DOHH2 (cell line): ENCODE data around the gene ENOX1.

Source experiments
- H3F3A ChIP-seq: fragments of 200-600 bp; sonication (generic), shearing (Covaris generic); 2 replicates; pipeline ENCODE4 v1.6.0; 2016; ENCODE audit warnings: antibody characterized with exemption, mild to moderate bottlenecking; ENCODE audit not compliant: control insufficient read depth, insufficient read depth
- H3K27ac ChIP-seq: fragments of 200-600 bp; sonication (generic); 2 replicates; pipeline ENCODE4 v1.5.1; 2014; ENCODE audit warnings: low read depth, mild to moderate bottlenecking, low read length, moderate library complexity
- H3K27me3 ChIP-seq: fragments of 200-600 bp; sonication (generic); 2 replicates; pipeline ENCODE4 v1.6.1; 2014; ENCODE audit warnings: mild to moderate bottlenecking, low read length, mixed read lengths; ENCODE audit not compliant: control insufficient read depth
- H3K36me3 ChIP-seq: fragments of 200-600 bp; sonication (generic); 2 replicates; pipeline ENCODE4 v1.6.1; 2014; ENCODE audit warnings: mild to moderate bottlenecking, low read length, moderate library complexity, mixed read lengths; ENCODE audit not compliant: control insufficient read depth
- H3K4me1 ChIP-seq: fragments of 200-600 bp; sonication (generic); 2 replicates; pipeline ENCODE4 v1.6.1; 2014; ENCODE audit warnings: mild to moderate bottlenecking, low read length, mixed read lengths; ENCODE audit not compliant: control insufficient read depth
- H3K4me2 ChIP-seq: fragments of 200-600 bp; sonication (generic); 2 replicates; pipeline ENCODE4 v1.6.0; 2014; ENCODE audit warnings: mild to moderate bottlenecking, low read length, moderate library complexity
- H3K4me3 ChIP-seq: fragments of 200-600 bp; sonication (generic); 2 replicates; pipeline ENCODE4 v1.5.1; 2014; ENCODE audit warnings: mild to moderate bottlenecking, low read length, mixed read lengths
- H3K79me2 ChIP-seq: fragments of 200-600 bp; sonication (generic); 2 replicates; pipeline ENCODE4 v1.6.1; 2014; ENCODE audit warnings: mild to moderate bottlenecking, low read length, mixed read lengths; ENCODE audit not compliant: control insufficient read depth
- H3K9me2 ChIP-seq: fragments of 200-600 bp; sonication (generic); replicated peaks from 2 replicates; pipeline ENCODE4 v1.6.1; 2014; ENCODE audit warnings: mild to moderate bottlenecking, low read length, mixed read lengths; ENCODE audit not compliant: control insufficient read depth
- H3K9me3 ChIP-seq: fragments of 200-600 bp; sonication (generic); 2 replicates; pipeline ENCODE4 v1.6.1; 2014; ENCODE audit warnings: antibody characterized with exemption, low read length, mixed read lengths; ENCODE audit not compliant: control insufficient read depth, insufficient read depth
- H4K20me1 ChIP-seq: fragments of 200-600 bp; sonication (generic); 2 replicates; pipeline ENCODE4 v1.6.0; 2014; ENCODE audit warnings: low read depth, mild to moderate bottlenecking, antibody characterized with exemption, low read length, moderate library complexity; ENCODE audit not compliant: control insufficient read depth, insufficient read depth
- CTCF ChIP-seq: fragments of 200-600 bp; sonication (generic); IDR thresholded peaks from one replicate; pipeline ENCODE4 v1.5.1; 2014; ENCODE audit warnings: antibody characterized with exemption, mild to moderate bottlenecking, low read depth, low read length; ENCODE audit not compliant: poor library complexity, severe bottlenecking
- EZH2phosphoT487 ChIP-seq: fragments of 200-600 bp; sonication (generic); IDR thresholded peaks from 2 replicates; pipeline ENCODE4 v1.6.1; 2017; ENCODE audit warnings: borderline replicate concordance, mild to moderate bottlenecking, antibody characterized with exemption, low read length, moderate library complexity, mixed read lengths

Gene ENOX1

GRCh38 chr13:43383498-43384165 lies 403.1 kb downstream of the ENOX1 start:
- Histone ChIP-seq H3K36me3 (no peaks in the 10 kb centered on the region), H3K4me1 (no peaks in the 10 kb centered on the region), H3K27me3 (peaks cover 4% of the 10 kb centered on the region; the same call in 1 of the 2 replicates), H3K27ac (no peak overlapping the region), H3F3A (no peaks in the 10 kb centered on the region), H3K4me2 (no peak overlapping the region), H3K9me2 (no peaks in the 10 kb centered on the region), H3K79me2 (no peaks in the 10 kb centered on the region), H3K9me3 (no peaks in the 10 kb centered on the region), H4K20me1 (no peaks in the 10 kb centered on the region), H3K4me3 (no peak overlapping the region)
- TF ChIP-seq EZH2phosphoT487 (no peak), CTCF (no peak)

GRCh38 chr13:43379738-43380137 lies 407.0 kb downstream of the ENOX1 start:
- no peak overlapping the region for H3K4me3 ChIP-seq
- H4K20me1 ChIP-seq, result no peaks in the 10 kb centered on the region

GRCh38 chr13:43377973-43378372 lies 408.8 kb downstream of the ENOX1 start:
- Histone ChIP-seq H3K36me3 (no peaks in the 10 kb centered on the region), H3K9me3 (no peaks in the 10 kb centered on the region), H3K4me2 (no peak overlapping the region), H3F3A (no peaks in the 10 kb centered on the region), H3K9me2 (no peaks in the 10 kb centered on the region), H4K20me1 (no peaks in the 10 kb centered on the region), H3K27me3 (no peaks in the 10 kb centered on the region), H3K27ac (no peak overlapping the region), H3K79me2 (no peaks in the 10 kb centered on the region), H3K4me3 (no peak overlapping the region), H3K4me1 (no peaks in the 10 kb centered on the region)
- TF ChIP-seq CTCF (no peak), EZH2phosphoT487 (no peak)

More at GRCh38 chr13:43379738-43380137, 407.0 kb downstream of the ENOX1 start:
- H3K27ac ChIP-seq, result no peak overlapping the region
- H3K4me2 ChIP-seq, result no peak overlapping the region
- H3K9me2 ChIP-seq, result no peaks in the 10 kb centered on the region
- H3K9me3 ChIP-seq, result no peaks in the 10 kb centered on the region
- H3K79me2 ChIP-seq, result no peaks in the 10 kb centered on the region
- peaks cover 4% of the 10 kb centered on the region; the same call in 1 of the 2 replicates for H3K27me3 ChIP-seq
- no peaks in the 10 kb centered on the region for H3K36me3 ChIP-seq
- no peaks in the 10 kb centered on the region for H3K4me1 ChIP-seq
- TF ChIP-seq CTCF, result no peak
- no peak for TF ChIP-seq EZH2phosphoT487
- H3F3A ChIP-seq, result no peaks in the 10 kb centered on the region
